Measurements from ENCODE around the gene NHEJ1.

The NHEJ1 gene

DNA sequence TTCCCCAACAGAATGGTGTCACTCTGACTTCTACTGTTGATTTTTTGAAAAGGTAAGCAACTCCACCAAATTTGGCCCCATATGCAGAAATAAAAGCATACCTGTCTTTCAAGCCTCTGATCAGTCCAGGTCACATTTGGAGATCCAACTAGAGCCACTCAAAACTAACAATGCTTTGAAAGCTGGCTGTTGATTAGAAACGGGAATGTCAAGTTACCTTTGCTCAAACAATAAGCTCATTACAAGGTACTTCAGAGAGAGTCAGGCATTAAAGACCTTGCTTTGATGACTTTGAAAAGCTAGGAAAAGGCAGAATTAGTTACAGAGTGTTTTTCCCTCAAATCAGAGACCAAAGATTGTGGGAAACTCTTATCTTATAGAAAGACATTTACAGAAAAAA lies 95.1 kb downstream of the NHEJ1 start:
- TF ChIP-seq, protein P1, sequence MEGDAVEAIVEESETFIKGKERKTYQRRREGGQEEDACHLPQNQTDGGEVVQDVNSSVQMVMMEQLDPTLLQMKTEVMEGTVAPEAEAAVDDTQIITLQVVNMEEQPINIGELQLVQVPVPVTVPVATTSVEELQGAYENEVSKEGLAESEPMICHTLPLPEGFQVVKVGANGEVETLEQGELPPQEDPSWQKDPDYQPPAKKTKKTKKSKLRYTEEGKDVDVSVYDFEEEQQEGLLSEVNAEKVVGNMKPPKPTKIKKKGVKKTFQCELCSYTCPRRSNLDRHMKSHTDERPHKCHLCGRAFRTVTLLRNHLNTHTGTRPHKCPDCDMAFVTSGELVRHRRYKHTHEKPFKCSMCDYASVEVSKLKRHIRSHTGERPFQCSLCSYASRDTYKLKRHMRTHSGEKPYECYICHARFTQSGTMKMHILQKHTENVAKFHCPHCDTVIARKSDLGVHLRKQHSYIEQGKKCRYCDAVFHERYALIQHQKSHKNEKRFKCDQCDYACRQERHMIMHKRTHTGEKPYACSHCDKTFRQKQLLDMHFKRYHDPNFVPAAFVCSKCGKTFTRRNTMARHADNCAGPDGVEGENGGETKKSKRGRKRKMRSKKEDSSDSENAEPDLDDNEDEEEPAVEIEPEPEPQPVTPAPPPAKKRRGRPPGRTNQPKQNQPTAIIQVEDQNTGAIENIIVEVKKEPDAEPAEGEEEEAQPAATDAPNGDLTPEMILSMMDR (IDR thresholded peaks at IDR 0.05; ENCODE audit: insufficient read depth, low read length, poor library complexity, severe bottlenecking), result no peak
- no peak for TF ChIP-seq EZH2phosphoT487 (conservative IDR thresholded peaks at IDR 0.05; ENCODE audit: low read length)
- H3F3A ChIP-seq (ENCODE audit: insufficient read depth), result no peaks in the 10 kb centered on the region
- H3K9ac ChIP-seq (ENCODE audit: low read length), result no peak overlapping the region
- H3K4me3 ChIP-seq (ENCODE audit: insufficient read depth, low read length, poor library complexity, severe bottlenecking), result no peak overlapping the region
- no peak overlapping the region for H3K4me2 ChIP-seq (ENCODE audit: low read depth, low read length, poor library complexity, severe bottlenecking)
- H3K27me3 ChIP-seq (ENCODE audit: low read length), result no peaks in the 10 kb centered on the region
- H3K27ac ChIP-seq (ENCODE audit: low read depth, low read length), result no peak overlapping the region
- H3K9me3 ChIP-seq (ENCODE audit: insufficient read depth, low read length), result no peaks in the 10 kb centered on the region
- H2AFZ ChIP-seq (ENCODE audit: low read depth, low read length, severe bottlenecking), result no peak overlapping the region
- H3K9me2 ChIP-seq (replicated peaks; ENCODE audit: insufficient read depth, low read length), result no peaks in the 10 kb centered on the region
- H3K79me2 ChIP-seq (ENCODE audit: insufficient read depth, low read length), result no peaks in the 10 kb centered on the region
- no peaks in the 10 kb centered on the region for H3K36me3 ChIP-seq (ENCODE audit: low read length)
- H4K20me1 ChIP-seq (ENCODE audit: low read depth, low read length), result no peaks in the 10 kb centered on the region

DNA sequence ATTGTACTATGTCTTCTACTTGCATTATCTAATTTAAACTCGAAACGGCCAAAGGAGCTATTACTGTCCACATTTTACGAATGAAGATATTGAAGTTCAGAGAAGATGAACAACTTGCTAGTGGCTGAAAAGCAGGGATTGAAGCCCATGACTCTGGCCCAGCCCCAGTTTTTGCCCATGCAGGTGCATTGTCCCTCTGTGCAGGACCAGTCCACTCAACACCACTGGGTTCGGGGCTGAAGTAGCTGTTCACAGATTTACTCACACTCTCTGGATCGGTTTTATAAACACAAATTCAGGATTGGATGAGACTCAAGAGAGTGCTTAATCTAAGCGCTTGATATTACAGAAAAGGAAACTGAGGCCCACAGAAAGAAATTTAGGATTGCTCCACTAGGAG lies 98.5 kb downstream of the NHEJ1 start:
- TF ChIP-seq, protein P1 (IDR thresholded peaks at IDR 0.05; ENCODE audit: insufficient read depth, low read length, poor library complexity, severe bottlenecking), result no peak
- no peak for TF ChIP-seq EZH2phosphoT487 (conservative IDR thresholded peaks at IDR 0.05; ENCODE audit: low read length)
- H3K79me2 ChIP-seq (ENCODE audit: insufficient read depth, low read length), result no peaks in the 10 kb centered on the region
- no peak overlapping the region for H3K27ac ChIP-seq (ENCODE audit: low read depth, low read length)
- no peaks in the 10 kb centered on the region for H4K20me1 ChIP-seq (ENCODE audit: low read depth, low read length)
- no peaks in the 10 kb centered on the region for H3F3A ChIP-seq (ENCODE audit: insufficient read depth)
- no peaks in the 10 kb centered on the region for H3K27me3 ChIP-seq (ENCODE audit: low read length)
- H2AFZ ChIP-seq (ENCODE audit: low read depth, low read length, severe bottlenecking), result no peak overlapping the region
- H3K4me3 ChIP-seq (ENCODE audit: insufficient read depth, low read length, poor library complexity, severe bottlenecking), result no peak overlapping the region
- no peaks in the 10 kb centered on the region for H3K9me3 ChIP-seq (ENCODE audit: insufficient read depth, low read length)
- no peak overlapping the region for H3K4me2 ChIP-seq (ENCODE audit: low read depth, low read length, poor library complexity, severe bottlenecking)
- H3K36me3 ChIP-seq (ENCODE audit: low read length), result no peaks in the 10 kb centered on the region
- no peak overlapping the region for H3K9ac ChIP-seq (ENCODE audit: low read length)
- H3K9me2 ChIP-seq (replicated peaks; ENCODE audit: insufficient read depth, low read length), result no peaks in the 10 kb centered on the region

DNA sequence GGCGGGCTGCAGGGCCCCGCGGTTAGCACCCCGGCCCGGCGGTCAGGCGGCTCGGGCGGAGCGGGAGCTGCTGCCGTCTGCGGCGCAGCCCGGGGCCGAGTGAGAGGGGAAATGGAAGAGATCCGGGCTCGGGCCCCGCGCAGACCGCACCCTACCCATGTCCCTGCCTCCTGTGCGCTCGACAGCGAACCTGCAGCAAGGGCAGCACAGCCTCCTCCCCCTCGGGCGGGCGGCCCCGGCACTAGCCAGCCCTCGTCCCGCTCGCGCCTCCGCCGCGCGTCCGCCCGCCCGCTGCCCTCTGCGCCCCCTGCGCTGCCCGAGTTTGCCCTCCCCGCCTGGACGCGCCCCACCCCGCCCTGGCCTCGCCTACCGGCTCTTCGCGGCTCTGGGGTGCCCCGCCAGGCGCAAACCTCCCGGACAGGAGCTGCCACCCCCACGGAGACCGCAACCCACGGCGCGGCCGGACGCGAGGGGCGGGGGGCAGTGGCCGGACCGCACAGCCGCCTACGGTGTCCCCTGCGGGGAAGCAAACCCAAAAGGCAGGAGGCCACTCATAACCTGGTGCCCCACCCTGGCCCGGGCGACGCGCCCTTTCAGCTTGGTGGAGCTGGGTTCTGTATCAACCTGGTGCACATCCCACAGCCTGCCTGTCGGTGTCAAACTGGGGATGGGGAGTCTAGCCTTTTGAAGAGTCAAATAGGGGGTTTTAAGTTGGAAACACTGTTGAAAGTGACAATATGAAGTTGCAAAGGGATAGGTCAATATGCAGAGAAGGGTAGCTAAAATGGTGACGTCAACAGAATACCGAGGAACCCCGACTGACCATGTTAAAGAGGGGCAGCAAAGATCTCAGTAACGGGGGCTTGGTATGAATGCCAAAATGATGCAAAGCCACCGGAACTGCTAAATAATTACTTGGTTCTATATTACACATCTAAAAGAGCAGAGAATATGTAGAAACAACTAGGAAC lies 99.5 kb downstream of the NHEJ1 start, which contains the start of gene IHH:
IHH (minus strand) TSS at position 101 of the 971 bp plus-strand sequence. CDS start 454 bp downstream, outside the sequence.
- H3K9ac ChIP-seq (ENCODE audit: low read length), result no peak within 1 kb of the TSS
- H3K79me2 ChIP-seq (ENCODE audit: insufficient read depth, low read length), result no peaks in the 10 kb centered on the region
- H4K20me1 ChIP-seq (ENCODE audit: low read depth, low read length), result no peaks in the 10 kb centered on the region
- H3K4me2 ChIP-seq (ENCODE audit: low read depth, low read length, poor library complexity, severe bottlenecking), result no peak within 1 kb of the TSS
- TF ChIP-seq EZH2phosphoT487 (conservative IDR thresholded peaks at IDR 0.05; ENCODE audit: low read length), result no peak
- TF ChIP-seq, protein P1 (IDR thresholded peaks at IDR 0.05; ENCODE audit: insufficient read depth, low read length, poor library complexity, severe bottlenecking), result no peak
- H2AFZ ChIP-seq (ENCODE audit: low read depth, low read length, severe bottlenecking), result no peak within 1 kb of the TSS
- H3K9me3 ChIP-seq (ENCODE audit: insufficient read depth, low read length), result no peaks in the 10 kb centered on the region
- H3F3A ChIP-seq (ENCODE audit: insufficient read depth), result no peaks in the 10 kb centered on the region
- no peaks in the 10 kb centered on the region for H3K36me3 ChIP-seq (ENCODE audit: low read length)
- H3K27ac ChIP-seq (ENCODE audit: low read depth, low read length), result no peak within 1 kb of the TSS
- no peak within 1 kb of the TSS for H3K4me3 ChIP-seq (ENCODE audit: insufficient read depth, low read length, poor library complexity, severe bottlenecking)
- H3K27me3 ChIP-seq (ENCODE audit: low read length), result no peaks in the 10 kb centered on the region
- H3K9me2 ChIP-seq (replicated peaks; ENCODE audit: insufficient read depth, low read length), result no peaks in the 10 kb centered on the region
